GM21515 (cell line): ENCODE data around the gene SLC35A2.

ENCODE experiments used
- ATAC-seq: cut with Tn5 transposase; IDR thresholded peaks from one replicate; pipeline ENCODE4 v1.9.1; 2021; ENCODE audit not compliant: unreplicated experiment

SLC35A2 gene

GRCh38 chrX:48927736-48928382, 16.4 kb upstream of the SLC35A2 start:
- no peak for ATAC-seq

- ATAC-seq = no peak
These were observed 15.7 kb upstream of the SLC35A2 start for GRCh38 chrX:48927123-48927522.

- ATAC-seq = no peak
These were observed 12.8 kb upstream of the SLC35A2 start for GRCh38 chrX:48924270-48924669.

- ATAC-seq = no peak
These were observed 12.3 kb upstream of the SLC35A2 start for GRCh38 chrX:48923771-48924170.

GRCh38 chrX:48920718-48921104, 9.3 kb upstream of the SLC35A2 start:
- no peak for ATAC-seq

- ATAC-seq = no peak
These were observed 8.7 kb upstream of the SLC35A2 start for GRCh38 chrX:48919947-48920717.

- ATAC-seq = peak; percentile 17
These were observed 8.0 kb upstream of the SLC35A2 start for GRCh38 chrX:48919360-48919841.

GRCh38 chrX:48918643-48919340, 7.3 kb upstream of the SLC35A2 start, which contains the start of gene PIM2:
TSS of gene PIM2 (minus strand) at chrX:48919024. CDS start at chrX:48918834, 190 bp downstream.
- ATAC-seq = peak; percentile 74

- ATAC-seq = no peak
These were observed 6.8 kb upstream of the SLC35A2 start for GRCh38 chrX:48918301-48918642.

- ATAC-seq = peak; percentile 37
These were observed 5.9 kb upstream of the SLC35A2 start for GRCh38 chrX:48917139-48918001.

GRCh38 chrX:48914593-48915493, 3.4 kb upstream of the SLC35A2 start:
- no peak for ATAC-seq

GRCh38 chrX:48913605-48914366, 2.3 kb upstream of the SLC35A2 start:
- no peak for ATAC-seq

GRCh38 chrX:48910926-48911411, 477 bp downstream of the SLC35A2 start:
- no peak for ATAC-seq

GRCh38 chrX:48909703-48910294, 1.6 kb downstream of the SLC35A2 start:
- no peak for ATAC-seq

GRCh38 chrX:48908600-48908999, 2.8 kb downstream of the SLC35A2 start:
- no peak for ATAC-seq

GRCh38 chrX:48905090-48905790, 6.2 kb downstream of the SLC35A2 start:
- no peak for ATAC-seq

- ATAC-seq = no peak
These were observed 6.8 kb downstream of the SLC35A2 start for GRCh38 chrX:48904626-48905025.

GRCh38 chrX:48904180-48904579, 7.3 kb downstream of the SLC35A2 start:
- ATAC-seq = no peak
